ENCODE results near the gene PLEKHH1.
"Not testable (repeated sequence)": the region's sequence is repeated elsewhere in the genome, so short reads cannot be mapped to it uniquely, and the experiment has no call there.

PLEKHH1 gene

GRCh38 chr14:67589204-67589770 is 56.2 kb downstream of the PLEKHH1 start:
- DNase-seq: no peak

- not testable (repeated sequence) for DNase-seq
Observed at GRCh38 chr14:67593650-67594049, 60.6 kb downstream of the PLEKHH1 start.

DNA sequence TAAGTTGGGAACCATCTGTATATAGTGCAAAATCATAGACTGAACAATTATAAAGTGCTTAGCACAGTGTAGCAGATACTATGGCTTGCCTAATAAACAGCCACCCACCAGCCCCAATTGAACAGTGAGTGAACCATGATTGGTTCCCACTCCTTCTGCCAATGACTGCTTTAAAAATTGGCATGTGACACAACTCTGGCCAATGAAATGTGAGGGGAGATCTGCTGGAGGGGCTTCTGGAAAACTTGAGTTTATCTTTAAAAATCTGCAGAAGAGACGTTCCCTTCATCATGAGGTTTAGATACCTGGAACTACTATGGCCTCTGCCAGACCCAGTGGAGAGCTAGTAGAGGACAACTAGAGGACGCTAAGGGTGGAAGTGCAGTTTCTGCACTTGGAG is 62.3 kb downstream of the PLEKHH1 start:
- DNase-seq: no peak

DNA sequence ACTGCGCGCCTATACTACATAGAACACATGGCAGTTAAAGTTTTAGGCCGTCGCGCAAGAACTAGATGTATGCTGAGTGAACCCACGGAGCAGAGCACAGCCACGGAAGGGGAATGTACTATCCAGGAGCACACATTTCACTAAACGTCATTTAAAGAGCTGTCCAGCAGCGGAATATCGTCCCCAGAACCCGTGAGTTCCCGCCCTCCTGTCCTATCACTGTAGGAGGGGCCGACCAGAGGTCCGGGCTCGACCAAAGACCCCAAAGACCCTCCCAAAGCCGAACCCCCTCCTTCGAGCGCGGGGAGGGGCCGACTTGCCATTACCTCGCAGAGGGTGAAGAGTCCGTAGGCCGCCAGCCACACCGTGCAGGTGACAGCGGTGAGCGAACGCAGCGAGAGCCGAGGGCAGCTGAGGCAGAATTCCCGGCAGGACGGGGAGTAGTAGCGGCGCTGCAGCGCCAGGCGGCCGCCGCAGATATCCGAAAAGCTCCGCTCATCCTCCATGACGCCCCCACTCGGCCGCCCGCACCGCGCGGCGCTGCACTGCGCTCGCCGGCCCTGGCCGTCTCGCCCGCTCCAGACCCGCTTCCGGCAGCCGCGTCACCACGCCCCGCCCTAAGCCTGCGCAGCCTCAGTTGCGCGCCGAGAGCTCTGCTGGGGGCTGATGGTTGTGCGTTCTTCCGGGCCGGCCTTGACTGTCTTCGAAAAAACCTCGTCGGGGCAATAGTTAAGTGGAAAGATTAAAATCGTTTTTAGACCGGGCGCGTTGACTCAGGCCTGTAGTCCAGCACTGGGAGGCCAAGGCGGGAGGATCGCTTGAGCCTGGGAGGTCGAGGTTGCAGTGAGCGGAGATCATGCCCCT is 66.8 kb downstream of the PLEKHH1 start, which contains the start of gene PIGH:
Gene PIGH, minus strand, starts transcription at position 571 of the 864 bp plus-strand sequence. Its CDS starts 65 bp downstream, at position 506.
- peak; percentile 88 for DNase-seq

DNA sequence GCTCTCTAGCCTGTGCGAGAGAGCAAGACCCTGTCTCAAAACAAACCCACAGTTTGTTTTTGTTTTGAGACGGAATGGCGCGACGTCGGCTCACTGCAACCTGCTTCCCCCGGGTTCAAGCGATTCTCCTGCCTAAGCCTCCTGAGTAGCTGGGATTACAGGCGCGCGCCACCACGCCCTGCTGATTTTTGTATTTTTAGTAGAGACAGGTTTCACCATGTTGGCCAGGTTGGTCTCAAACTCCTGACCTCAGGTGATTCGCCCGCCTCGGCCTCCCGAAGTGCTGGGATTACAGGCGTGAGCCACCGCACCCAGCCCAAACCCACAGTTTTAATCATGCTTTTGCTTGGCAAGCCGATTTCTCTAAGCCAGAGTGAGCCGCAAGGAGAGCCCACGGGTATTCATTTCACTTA is 67.5 kb downstream of the PLEKHH1 start:
- DNase-seq: not testable (repeated sequence)

DNA sequence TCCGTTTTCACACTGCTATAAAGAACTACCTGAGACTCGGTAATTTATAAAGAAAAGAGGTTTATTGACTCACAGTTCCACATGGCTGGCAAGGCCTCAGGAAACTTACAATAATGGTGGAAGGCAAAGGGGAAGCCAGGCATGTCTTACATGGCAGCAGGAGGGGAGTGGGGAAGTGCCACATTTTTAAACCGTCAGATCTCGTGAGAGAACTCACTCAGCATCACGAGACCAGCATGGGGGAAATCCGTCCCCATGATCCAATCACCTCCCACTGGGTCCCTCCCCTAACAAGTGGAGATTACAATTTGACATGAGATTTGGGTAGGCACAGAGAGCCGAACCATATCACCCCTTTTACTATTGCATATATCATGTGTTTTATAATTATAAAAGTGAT is 69.0 kb downstream of the PLEKHH1 start:
- no peak for DNase-seq

GRCh38 chr14:67602995-67603545 is 70.0 kb downstream of the PLEKHH1 start:
- no peak for DNase-seq

- DNase-seq: no peak
Observed at GRCh38 chr14:67607646-67608045, 74.6 kb downstream of the PLEKHH1 start.

DNA sequence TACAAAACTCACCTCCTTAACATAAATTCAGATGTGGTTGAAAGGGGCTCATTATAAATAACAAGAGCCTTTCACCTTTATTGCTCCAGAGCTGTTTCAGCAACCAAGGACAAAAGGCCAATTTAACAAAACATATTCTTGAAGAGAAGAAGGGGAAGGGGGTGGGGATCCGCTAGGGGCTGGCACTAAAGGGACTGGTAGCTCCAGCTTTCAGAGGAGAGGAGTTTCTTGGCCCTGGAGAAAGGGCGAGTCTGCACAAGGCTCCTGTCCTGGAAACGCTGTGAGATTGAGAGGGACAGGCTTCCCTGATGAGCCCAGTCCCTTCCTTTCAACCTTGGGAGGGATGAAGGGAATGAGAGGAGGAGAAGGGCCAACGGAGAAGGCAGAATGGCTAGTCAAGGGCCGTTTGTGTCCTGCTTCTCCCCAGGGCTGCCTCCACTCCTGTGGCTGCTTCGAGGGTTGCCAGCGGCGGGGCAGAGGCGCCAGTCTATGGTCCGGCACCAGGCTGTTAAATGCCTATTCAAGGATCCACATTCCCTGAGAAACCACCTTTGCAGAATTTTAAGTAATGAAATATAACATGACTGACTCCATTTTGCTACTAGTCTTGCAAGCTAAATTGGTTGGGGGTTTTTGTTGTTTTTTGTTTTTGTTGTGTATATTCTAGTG is 76.7 kb downstream of the PLEKHH1 start:
- no peak for DNase-seq

DNA sequence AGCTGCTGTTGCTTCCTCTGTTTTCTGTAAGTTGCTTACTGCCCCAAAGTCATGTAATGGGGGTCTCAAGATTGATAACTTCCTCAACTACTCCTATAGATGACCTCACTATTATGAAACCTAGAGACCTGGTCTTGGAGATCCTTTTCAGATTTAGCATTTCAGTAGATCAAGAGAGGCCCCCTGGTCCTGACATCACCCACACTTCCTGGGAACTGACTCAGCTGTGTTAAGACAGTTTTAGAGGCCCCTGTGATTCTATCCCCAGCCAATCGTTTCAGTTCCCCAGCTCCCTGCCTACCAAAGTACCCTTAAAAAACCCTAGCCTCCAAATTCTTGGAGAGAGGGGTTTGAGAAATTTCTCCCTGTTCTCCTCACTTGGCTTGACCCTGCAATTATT is 77.4 kb downstream of the PLEKHH1 start:
- DNase-seq: no peak

- DNase-seq: peak; percentile 81
Observed at GRCh38 chr14:67618617-67619063, 85.5 kb downstream of the PLEKHH1 start.

DNA sequence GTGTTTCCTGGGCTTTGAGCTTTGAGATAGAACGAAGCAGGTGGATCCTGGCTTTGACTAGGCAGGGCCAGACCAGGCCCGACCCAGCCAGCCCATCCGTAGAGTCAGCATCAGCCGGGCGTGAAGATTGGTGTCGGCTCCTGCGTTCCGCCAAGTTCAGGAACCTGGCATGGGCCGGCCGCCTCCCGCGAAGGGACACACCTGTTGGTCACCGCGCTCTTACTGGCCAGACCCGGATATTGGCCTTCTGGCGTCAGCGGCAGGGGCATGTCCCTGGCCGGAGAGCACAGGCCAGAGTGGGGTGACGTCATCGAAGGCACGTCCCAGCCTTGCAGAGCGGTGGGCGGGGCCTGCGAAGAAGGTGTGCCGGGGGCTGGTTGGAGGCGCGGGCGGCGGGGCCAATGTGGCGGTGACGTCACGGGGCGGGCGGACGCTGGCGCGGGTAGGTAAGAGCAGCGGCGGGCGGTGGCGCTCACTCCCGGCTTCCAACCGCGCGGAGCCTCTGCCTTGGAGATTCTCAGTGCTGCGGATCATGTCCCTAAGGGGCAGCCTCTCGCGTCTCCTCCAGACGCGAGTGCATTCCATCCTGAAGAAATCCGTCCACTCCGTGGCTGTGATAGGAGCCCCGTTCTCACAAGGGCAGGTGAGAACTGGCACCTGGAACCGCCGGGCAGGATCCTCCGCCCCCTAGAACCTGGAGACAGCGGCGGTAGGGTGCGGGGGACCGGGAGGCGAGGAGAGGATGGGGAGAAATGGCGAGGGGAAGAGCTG is 86.5 kb downstream of the PLEKHH1 start, which contains the start of gene ARG2:
Gene ARG2, plus strand, starts transcription at position 475 of the 771 bp plus-strand sequence. Its CDS starts 58 bp downstream, at position 533.
- peak; percentile 87 for DNase-seq

- DNase-seq: no peak
Observed at GRCh38 chr14:67620217-67620785, 87.2 kb downstream of the PLEKHH1 start.

DNA sequence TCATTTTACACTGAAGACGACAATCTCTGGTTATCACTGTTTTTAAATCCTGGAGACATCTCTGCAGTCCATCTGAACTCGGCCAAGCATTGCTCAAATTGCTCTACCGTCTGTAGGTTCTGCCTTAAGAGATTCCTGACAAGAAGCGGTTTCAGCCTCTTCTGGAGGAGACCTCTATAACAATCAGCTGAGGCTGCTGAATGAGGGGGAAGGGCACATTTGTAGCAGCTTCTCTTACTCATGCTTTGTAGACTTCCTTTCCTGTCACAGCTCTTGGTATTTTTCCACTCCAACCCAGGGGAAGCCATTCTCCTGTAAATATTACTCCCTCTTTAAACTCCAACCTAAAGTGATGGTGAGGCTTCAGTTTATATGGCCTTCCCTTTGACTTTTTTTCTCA is 89.6 kb downstream of the PLEKHH1 start:
- DNase-seq: peak; percentile 88

DNA sequence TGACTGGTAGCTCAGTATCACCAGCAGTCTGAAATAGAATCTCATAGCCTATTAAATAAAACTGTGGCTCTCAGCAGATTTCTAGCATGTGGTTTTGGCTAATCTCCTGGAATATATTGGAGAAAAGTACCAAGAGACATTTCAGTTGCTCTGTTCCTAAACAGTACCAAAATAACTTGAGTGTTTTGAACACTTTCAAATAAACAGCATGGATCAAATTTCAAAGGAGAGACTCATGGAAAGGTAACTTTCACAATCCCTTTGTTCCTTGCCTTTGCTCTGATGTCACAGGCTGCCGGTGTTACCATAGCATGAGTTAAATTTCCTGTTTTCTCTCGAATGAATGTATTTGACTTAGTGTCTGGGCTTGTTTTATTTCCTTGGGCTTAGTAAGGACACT is 90.0 kb downstream of the PLEKHH1 start:
- DNase-seq: peak; percentile 28

DNA sequence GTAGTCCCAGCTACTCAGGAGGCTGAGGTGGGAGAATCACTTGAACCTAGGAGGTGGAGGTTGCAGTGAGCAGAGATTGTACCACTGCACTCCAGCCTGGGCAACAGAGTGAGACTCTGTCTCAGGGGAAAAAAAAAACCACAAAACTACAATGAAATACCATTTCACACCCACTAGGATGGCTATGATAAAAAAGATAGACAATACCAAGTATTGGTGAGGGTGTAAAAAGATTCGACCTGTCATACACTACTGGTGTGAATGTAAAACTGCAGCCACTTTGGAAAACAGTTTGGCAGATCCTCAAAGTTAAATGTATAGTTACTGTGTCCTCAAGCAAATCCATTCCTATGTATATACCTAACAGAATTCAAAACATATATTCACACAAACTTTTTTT is 93.0 kb downstream of the PLEKHH1 start:
- not testable (repeated sequence) for DNase-seq

GRCh38 chr14:67627519-67627918 is 94.4 kb downstream of the PLEKHH1 start:
- DNase-seq: no peak

DNA sequence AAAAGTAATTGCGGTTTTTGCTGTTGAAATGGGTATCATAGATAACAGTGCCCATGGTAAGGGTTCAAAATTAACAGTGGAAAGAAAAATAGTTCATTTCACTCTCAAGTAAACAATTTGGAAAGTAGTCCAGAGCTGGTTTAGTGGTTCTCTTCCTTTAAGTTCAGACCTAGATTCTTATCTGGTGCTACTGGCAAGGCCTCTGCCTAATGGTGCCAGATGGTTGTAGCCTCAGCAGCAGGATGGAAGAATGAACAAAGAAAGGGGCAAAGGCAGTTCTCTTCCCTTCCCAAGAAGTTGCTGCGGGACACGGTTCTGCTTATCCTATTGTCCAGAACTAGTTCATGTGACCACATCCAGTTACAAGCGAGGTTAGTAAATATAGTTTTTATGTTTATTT is 97.1 kb downstream of the PLEKHH1 start:
- no peak for DNase-seq

DNA sequence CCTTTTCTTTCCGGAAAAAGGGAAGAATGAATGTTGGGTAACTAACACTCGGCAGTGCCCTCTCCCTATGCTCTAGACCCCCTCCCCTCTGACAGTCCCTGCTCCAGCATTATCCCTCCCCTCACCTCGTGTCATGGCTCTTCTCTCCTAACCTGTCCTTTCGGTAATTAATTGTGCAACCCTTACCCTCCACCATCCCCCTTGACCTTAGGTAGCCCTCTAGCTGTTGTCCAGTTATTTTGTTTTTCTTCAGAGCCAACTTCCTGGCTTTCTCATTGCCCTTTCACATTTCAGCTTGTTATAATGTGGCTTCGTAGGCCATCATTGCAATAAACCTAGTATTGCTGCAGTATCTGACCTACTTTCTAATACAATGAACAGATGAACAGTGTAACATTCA is 97.8 kb downstream of the PLEKHH1 start:
- no peak for DNase-seq

DNA sequence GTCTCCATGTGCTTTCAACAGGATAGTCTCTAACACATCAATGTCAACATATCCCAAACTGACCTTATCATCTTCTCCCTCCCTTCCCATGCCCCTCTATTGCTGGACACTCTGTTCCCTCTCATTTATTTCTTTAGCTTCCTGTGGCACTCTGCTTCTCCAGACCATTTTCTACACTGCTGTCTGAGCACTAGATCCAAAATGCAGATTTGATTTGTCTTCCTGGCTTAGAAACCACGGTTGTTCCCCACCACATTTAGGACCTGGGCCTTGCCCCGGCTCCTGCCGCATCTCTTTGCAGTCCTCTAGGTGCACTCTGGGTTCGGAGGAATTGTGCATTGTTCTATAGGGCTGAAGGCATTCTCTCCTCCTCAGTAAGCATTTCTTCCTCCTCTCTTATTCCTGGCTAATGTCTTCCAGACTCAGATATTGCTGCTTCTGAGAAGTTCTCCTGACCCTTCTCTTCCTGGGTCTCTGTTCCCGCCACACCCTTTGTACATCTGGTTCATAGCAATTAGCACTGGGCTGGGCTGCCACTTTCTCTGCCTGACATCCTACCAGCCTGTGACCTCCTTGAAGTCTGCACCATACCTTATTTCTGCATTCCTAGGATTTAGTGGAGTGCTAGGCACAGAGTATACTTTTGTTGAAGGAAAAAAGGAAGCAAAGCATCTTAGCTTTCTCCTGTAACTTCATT is 100.5 kb downstream of the PLEKHH1 start:
- DNase-seq: no peak

DNA sequence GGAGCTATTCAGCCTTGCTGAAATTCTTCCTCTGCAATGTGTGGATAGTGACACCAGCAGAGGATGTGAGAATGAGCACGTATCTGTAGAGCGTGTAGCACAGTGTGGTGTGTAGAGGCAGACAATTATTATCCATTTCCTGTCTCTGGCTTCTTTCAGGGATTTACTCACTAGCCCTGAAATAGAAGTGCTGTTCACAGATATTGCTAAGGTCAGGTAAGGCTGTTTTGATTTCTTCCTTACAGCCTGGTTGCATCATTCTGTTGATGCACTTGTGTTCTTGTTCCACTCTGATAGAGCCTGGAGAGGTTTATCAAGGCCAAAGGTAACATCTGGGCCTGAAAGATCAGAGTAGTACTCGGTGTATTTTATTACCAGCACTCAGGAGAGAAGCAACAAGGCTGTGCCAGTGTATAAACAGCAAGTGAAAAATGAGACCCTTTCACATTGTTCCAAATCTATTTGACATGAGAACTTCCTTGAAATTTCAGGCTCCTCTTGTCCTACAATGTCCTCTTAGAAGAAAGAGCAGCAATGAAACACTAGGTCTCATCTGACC is 103.3 kb downstream of the PLEKHH1 start:
- DNase-seq: peak; percentile 78

Data from fibroblast of skin of right biceps (primary cell).